GM18505 (cell line): Measurements from ENCODE around the gene PAPPA2.

Experiments
- ATAC-seq: cut with Tn5 transposase; IDR thresholded peaks from one replicate; pipeline ENCODE4 v1.9.1; 2021; ENCODE audit not compliant: unreplicated experiment
- POLR2A ChIP-seq: IDR thresholded peaks from 4 replicates; pipeline ENCODE4 v1.6.1; 2011; ENCODE audit warnings: borderline replicate concordance; ENCODE audit not compliant: insufficient read depth, insufficient read length; ENCODE audit errors: extremely low read depth

PAPPA2 gene

GRCh38 chr1:176800978-176801513, 338.1 kb downstream of the PAPPA2 start:
- no peak for ATAC-seq
- no peak for TF ChIP-seq POLR2A

GRCh38 chr1:176801514-176802020, 338.6 kb downstream of the PAPPA2 start:
- no peak for ATAC-seq
- TF ChIP-seq POLR2A, result no peak

GRCh38 chr1:176802316-176802715, 339.3 kb downstream of the PAPPA2 start:
- ATAC-seq, result no peak
- no peak for TF ChIP-seq POLR2A

GRCh38 chr1:176803042-176803441, 340.1 kb downstream of the PAPPA2 start:
- ATAC-seq, result no peak
- no peak for TF ChIP-seq POLR2A

- ATAC-seq, result no peak
- no peak for TF ChIP-seq POLR2A
Observed at GRCh38 chr1:176803596-176803995, 340.6 kb downstream of the PAPPA2 start.

GRCh38 chr1:176809292-176809691, 346.3 kb downstream of the PAPPA2 start:
- ATAC-seq, result no peak
- TF ChIP-seq POLR2A, result no peak

GRCh38 chr1:176811511-176812288, 348.7 kb downstream of the PAPPA2 start:
- no peak for TF ChIP-seq POLR2A
- ATAC-seq, result no peak

GRCh38 chr1:176815621-176816020, 352.6 kb downstream of the PAPPA2 start:
- no peak for ATAC-seq
- TF ChIP-seq POLR2A, result no peak

GRCh38 chr1:176816232-176816631, 353.3 kb downstream of the PAPPA2 start:
- ATAC-seq, result no peak
- TF ChIP-seq POLR2A, result no peak

GRCh38 chr1:176820391-176821031, 357.5 kb downstream of the PAPPA2 start:
- no peak for TF ChIP-seq POLR2A
- no peak for ATAC-seq

- no peak for TF ChIP-seq POLR2A
- no peak for ATAC-seq
Observed at GRCh38 chr1:176826265-176826664, 363.3 kb downstream of the PAPPA2 start.

GRCh38 chr1:176829261-176829660, 366.3 kb downstream of the PAPPA2 start:
- ATAC-seq, result no peak
- TF ChIP-seq POLR2A, result no peak

GRCh38 chr1:176831150-176831549, 368.2 kb downstream of the PAPPA2 start:
- no peak for ATAC-seq
- no peak for TF ChIP-seq POLR2A

GRCh38 chr1:176837708-176838107, 374.7 kb downstream of the PAPPA2 start:
- TF ChIP-seq POLR2A, result no peak

More at GRCh38 chr1:176837708-176838107, 374.7 kb downstream of the PAPPA2 start:
- ATAC-seq, result no peak
